ENCODE results near the gene YARS2.

Gene YARS2

DNA sequence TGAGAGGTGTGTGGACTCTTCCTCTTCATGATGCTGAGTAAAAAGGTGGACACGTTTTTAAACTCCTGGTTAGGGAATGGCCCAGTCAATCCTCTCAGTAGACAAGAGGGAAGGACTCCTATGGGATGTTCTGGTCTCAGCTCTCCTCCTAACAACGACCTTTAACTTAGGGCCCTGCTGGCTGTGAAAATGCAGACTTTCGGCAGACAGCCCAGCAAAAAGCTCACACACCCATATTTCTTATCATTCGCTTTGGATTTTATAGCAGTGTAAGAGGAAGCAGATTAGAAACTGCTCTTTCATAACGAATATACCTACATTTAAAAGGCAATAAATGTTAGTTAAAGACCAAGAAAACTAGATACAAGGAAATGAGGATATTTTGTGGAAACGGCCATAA is 18.0 kb upstream of the YARS2 start:
- no peak for DNase-seq (ENCODE audit: low spot score)
- TF ChIP-seq, protein P1, sequence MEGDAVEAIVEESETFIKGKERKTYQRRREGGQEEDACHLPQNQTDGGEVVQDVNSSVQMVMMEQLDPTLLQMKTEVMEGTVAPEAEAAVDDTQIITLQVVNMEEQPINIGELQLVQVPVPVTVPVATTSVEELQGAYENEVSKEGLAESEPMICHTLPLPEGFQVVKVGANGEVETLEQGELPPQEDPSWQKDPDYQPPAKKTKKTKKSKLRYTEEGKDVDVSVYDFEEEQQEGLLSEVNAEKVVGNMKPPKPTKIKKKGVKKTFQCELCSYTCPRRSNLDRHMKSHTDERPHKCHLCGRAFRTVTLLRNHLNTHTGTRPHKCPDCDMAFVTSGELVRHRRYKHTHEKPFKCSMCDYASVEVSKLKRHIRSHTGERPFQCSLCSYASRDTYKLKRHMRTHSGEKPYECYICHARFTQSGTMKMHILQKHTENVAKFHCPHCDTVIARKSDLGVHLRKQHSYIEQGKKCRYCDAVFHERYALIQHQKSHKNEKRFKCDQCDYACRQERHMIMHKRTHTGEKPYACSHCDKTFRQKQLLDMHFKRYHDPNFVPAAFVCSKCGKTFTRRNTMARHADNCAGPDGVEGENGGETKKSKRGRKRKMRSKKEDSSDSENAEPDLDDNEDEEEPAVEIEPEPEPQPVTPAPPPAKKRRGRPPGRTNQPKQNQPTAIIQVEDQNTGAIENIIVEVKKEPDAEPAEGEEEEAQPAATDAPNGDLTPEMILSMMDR (IDR thresholded peaks at IDR 0.05; ENCODE audit: borderline replicate concordance, control extremely low read depth, extremely low read depth, insufficient read depth, missing control alignments): no peak
- in situ Hi-C loops (cut with MboI; ENCODE audit: low sequenced_read_pairs, unreplicated experiment): loop anchor here (25.0 kb wide), 1 partner anchor 139 kb away; no protein-coding TSS in a partner anchor

DNA sequence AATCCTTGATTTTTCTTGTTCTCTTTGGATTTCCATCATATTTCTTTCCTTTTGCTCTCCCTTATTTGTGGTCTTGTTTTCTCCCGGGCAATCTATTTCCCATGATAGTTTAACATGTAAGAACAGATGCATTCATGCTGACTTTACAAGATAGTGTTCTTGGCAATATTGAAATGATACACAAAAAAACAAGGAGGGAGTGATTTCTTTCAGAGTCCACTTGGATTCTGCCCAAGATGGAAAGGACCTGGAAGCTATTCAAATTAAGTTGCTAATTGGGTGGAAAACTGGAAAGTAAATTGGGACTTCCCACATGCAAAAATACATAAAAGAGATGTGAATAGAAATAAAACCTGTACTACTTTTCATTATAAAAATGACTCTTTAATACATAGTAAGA is 14.4 kb upstream of the YARS2 start:
- TF ChIP-seq, protein P1 (IDR thresholded peaks at IDR 0.05; ENCODE audit: borderline replicate concordance, control extremely low read depth, extremely low read depth, insufficient read depth, missing control alignments): no peak
- no peak for DNase-seq (ENCODE audit: low spot score)
- in situ Hi-C loops (cut with MboI; ENCODE audit: low sequenced_read_pairs, unreplicated experiment): loop anchor here (25.0 kb wide), 1 partner anchor 142 kb away; no protein-coding TSS in a partner anchor

DNA sequence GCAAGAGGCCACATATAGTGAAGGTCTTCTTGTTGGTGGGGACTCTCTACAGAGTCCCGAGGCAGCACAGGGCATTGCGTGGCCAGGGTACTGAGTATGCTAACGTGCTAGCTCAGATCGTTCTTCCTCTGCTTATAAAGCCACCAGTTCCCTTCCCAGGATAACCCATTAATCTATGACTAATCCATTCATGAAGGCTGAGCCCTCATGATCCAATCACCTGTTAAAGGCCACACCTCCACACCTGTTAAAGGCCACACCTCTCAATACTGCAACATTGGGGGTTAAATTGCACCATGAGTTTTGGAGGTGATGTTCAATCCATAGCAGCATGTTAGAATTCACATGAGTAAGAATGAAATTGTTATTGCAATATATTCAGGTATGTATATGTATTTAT is 12.8 kb upstream of the YARS2 start:
- no peak for DNase-seq (ENCODE audit: low spot score)
- in situ Hi-C loops (cut with MboI; ENCODE audit: low sequenced_read_pairs, unreplicated experiment): loop anchor here (25.0 kb wide), 1 partner anchor 144 kb away; no protein-coding TSS in a partner anchor
- TF ChIP-seq, protein P1 (IDR thresholded peaks at IDR 0.05; ENCODE audit: borderline replicate concordance, control extremely low read depth, extremely low read depth, insufficient read depth, missing control alignments): no peak

DNA sequence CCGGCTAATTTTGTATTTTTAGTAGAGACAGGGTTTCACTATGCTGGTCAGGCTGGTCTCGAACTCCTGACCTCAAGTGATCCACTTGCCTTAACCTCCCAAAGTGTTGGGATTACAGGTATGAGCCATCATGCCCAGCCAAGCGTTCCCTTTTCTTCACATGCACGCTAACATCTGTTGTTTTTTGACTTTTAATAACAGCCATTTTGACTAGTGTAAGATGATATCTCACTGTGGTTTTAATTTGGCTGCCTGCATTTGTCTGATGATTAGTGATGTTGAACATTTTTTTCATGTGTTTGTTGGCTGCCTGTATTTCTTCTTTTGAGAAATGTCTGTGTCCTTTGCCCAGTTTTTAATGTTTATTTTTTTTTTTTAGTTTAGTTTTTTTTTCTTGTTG is 10.2 kb upstream of the YARS2 start:
- in situ Hi-C loops (cut with MboI; ENCODE audit: low sequenced_read_pairs, unreplicated experiment): loop anchor here (25.0 kb wide), 1 partner anchor 146 kb away; no protein-coding TSS in a partner anchor
- no peak for DNase-seq (ENCODE audit: low spot score)
- TF ChIP-seq, protein P1 (IDR thresholded peaks at IDR 0.05; ENCODE audit: borderline replicate concordance, control extremely low read depth, extremely low read depth, insufficient read depth, missing control alignments): no peak

DNA sequence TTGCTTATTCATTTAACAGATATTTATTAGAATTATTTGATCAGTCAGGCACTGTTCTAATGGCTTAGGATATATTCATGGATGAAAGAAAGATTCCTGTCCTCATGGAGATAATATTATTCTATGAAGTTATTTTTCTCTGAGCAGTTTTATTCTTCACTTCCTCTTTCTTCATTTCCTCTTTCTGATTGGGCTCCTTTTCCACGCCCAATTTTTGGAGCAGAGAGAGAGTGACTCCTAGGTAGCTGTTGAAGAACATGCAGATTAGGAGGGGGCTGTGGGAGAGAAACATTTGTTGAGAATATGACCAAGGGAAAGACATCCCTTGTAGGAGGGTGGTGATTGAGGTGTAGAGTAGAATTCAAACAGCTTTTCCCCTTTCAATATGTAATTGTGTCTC is 6.0 kb upstream of the YARS2 start:
- in situ Hi-C loops (cut with MboI; ENCODE audit: low sequenced_read_pairs, unreplicated experiment): loop anchor here (25.0 kb wide), 1 partner anchor 151 kb away; no protein-coding TSS in a partner anchor
- TF ChIP-seq, protein P1 (IDR thresholded peaks at IDR 0.05; ENCODE audit: borderline replicate concordance, control extremely low read depth, extremely low read depth, insufficient read depth, missing control alignments): no peak
- no peak for DNase-seq (ENCODE audit: low spot score)

DNA sequence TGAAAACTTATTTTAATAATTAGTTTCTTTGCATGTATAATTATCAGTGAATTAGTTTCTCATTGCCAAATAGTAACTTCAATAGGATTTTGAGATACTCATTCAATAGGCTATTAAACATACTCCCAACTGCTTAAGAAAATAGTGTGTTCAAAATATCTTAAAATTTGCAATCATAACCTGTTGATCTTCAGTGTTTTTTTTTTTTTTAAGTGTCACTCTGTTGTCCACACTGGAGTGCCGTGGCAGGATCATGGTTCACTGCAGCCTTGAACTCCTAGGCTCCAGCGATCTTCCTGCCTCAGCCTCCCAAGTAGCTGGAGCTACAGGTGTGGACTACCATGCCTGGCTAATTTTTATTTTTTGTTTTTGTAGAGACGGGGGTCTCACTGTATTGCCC is 1.5 kb upstream of the YARS2 start:
- no peak for DNase-seq (ENCODE audit: low spot score)
- in situ Hi-C loops (cut with MboI; ENCODE audit: low sequenced_read_pairs, unreplicated experiment): loop anchor here (10.0 to 25.0 kb wide), 3 partner anchors 155 to 1258 kb away; no protein-coding TSS in a partner anchor
- TF ChIP-seq, protein P1 (IDR thresholded peaks at IDR 0.05; ENCODE audit: borderline replicate concordance, control extremely low read depth, extremely low read depth, insufficient read depth, missing control alignments): no peak

All from GM13976 (cell line).